Fibroblast of lung (primary cell): ENCODE data around the gene AMBP. TPM values are rescaled to one million over a fixed set of nuclear protein-coding genes. Genes with fewer than 3 reads are reported as not detected.

Source experiments
- DNase-seq, 2 donors: peaks; one replicate each; pipeline versions ENCODE4 v3.0.0 to v3.0.0-alpha.2; 2010; ENCODE audit warnings: low read depth in 2 of 2
- H2AFZ ChIP-seq: 2 replicates; pipeline ENCODE4 v1.5.1; 2012; ENCODE audit warnings: low read length, control low read depth, inconsistent platforms
- H3K27ac ChIP-seq: 2 replicates; pipeline ENCODE4 v1.5.1; 2011; ENCODE audit warnings: low read length, control low read depth; ENCODE audit not compliant: insufficient read depth
- H3K27me3 ChIP-seq: 2 replicates; pipeline ENCODE4 v1.5.1; 2011; ENCODE audit warnings: mild to moderate bottlenecking, low read length; ENCODE audit not compliant: control insufficient read depth, insufficient read depth
- H3K36me3 ChIP-seq: 2 replicates; pipeline ENCODE4 v1.5.1; 2011; ENCODE audit warnings: low read length; ENCODE audit not compliant: control insufficient read depth, insufficient read depth
- H3K4me1 ChIP-seq: 2 replicates; pipeline ENCODE4 v1.5.1; 2011; ENCODE audit warnings: low read length; ENCODE audit not compliant: control insufficient read depth, insufficient read depth; ENCODE audit errors: extremely low read depth
- H3K4me2 ChIP-seq: 2 replicates; pipeline ENCODE4 v1.5.1; 2011; ENCODE audit warnings: low read length, control low read depth; ENCODE audit not compliant: insufficient read depth; ENCODE audit errors: extremely low read depth
- H3K4me3 ChIP-seq, 4 experiments: fragments of 200-600 bp in 1 of 4; sonication (generic) in 1 of 4; replicated peaks in 1 of 4; 2 replicates each; pipeline ENCODE4 v1.5.1; 2011 to 2016; ENCODE audit warnings: low read length in 4 of 4, low read depth in 3 of 4, mild to moderate bottlenecking in 3 of 4, control low read depth in 2 of 4, inconsistent platforms in 1 of 4, mixed read lengths in 1 of 4; ENCODE audit not compliant: insufficient read depth in 1 of 4; ENCODE audit errors: control extremely low read depth in 1 of 4
- H3K79me2 ChIP-seq: 2 replicates; pipeline ENCODE4 v1.5.1; 2012; ENCODE audit warnings: mild to moderate bottlenecking, low read length, inconsistent platforms; ENCODE audit not compliant: control insufficient read depth, insufficient read depth
- H3K9ac ChIP-seq: 2 replicates; pipeline ENCODE4 v1.5.1; 2011; ENCODE audit warnings: mild to moderate bottlenecking, low read length, control low read depth; ENCODE audit not compliant: insufficient read depth
- H3K9me3 ChIP-seq: 2 replicates; pipeline ENCODE4 v1.5.1; 2012; ENCODE audit warnings: low read depth, low read length; ENCODE audit not compliant: control insufficient read depth, insufficient read depth
- H4K20me1 ChIP-seq: 2 replicates; pipeline ENCODE4 v1.5.1; 2011; ENCODE audit warnings: low read length; ENCODE audit not compliant: control insufficient read depth, insufficient read depth; ENCODE audit errors: extremely low read depth
- EZH2 ChIP-seq: IDR thresholded peaks from 2 replicates; pipeline ENCODE4 v1.5.1; 2012; ENCODE audit warnings: low read length, control low read depth, mild to moderate bottlenecking; ENCODE audit errors: missing control alignments
- polyA plus RNA-seq, 2 donors: library from polyadenylated mRNA; depleted of rRNA in 1 of 2; stranded (reverse) in 1 of 2; unstranded in 1 of 2; fragments of >200 nt; gene quantifications; 2 replicates each; pipeline ENCODE4 v1.2.1, GENCODE V29; 2011 to 2012; ENCODE audit warnings: missing spikeins in 1 of 2
- total RNA-seq: library from RNA; depleted of rRNA; stranded (reverse); fragments of >200 nt; gene quantifications from 2 replicates; pipeline ENCODE4 v1.2.1, GENCODE V29; 2014
- TF ChIP-seq, protein P1 (sequence below), 2 donors: IDR thresholded peaks in 1 of 2; conservative IDR thresholded peaks in 1 of 2; 1 replicate in 1 of 2; 2 replicates in 1 of 2; pipeline ENCODE4 v1.5.1; 2011 to 2012; ENCODE audit warnings: low read length in 2 of 2, control low read depth in 1 of 2, inconsistent platforms in 1 of 2, low read depth in 1 of 2, mild to moderate bottlenecking in 1 of 2

The AMBP gene
- total and polyA plus RNA-seq, 2 donors (not counting 1 experiment from before 2014, with no cell fraction given): 0.07 to 0.17 TPM

DNA sequence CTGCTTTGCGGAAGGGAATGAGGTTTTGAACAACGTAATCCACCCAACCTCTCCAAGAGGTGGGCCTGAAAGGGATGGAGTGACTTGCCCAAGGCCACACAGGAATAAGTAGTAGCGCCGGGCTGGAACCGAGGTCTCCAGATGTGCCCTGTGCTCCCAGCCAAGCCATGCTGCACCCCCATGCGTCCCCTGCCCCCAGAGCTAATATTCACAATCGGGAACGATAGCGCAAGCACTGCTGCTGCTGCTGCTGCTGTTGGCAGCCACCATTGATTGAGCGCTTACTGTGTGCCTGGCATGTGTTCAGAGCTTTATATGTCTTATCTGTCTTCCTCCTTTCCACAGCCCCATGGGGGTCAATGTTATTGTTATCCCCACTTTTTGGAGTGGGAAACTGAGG lies 43.9 kb downstream of the AMBP start:
- no peaks in the 10 kb centered on the region for H3K27me3 ChIP-seq
- no peaks in the 10 kb centered on the region for H3K9me3 ChIP-seq
- H3K4me2 ChIP-seq: no peak overlapping the region
- TF ChIP-seq, protein P1, sequence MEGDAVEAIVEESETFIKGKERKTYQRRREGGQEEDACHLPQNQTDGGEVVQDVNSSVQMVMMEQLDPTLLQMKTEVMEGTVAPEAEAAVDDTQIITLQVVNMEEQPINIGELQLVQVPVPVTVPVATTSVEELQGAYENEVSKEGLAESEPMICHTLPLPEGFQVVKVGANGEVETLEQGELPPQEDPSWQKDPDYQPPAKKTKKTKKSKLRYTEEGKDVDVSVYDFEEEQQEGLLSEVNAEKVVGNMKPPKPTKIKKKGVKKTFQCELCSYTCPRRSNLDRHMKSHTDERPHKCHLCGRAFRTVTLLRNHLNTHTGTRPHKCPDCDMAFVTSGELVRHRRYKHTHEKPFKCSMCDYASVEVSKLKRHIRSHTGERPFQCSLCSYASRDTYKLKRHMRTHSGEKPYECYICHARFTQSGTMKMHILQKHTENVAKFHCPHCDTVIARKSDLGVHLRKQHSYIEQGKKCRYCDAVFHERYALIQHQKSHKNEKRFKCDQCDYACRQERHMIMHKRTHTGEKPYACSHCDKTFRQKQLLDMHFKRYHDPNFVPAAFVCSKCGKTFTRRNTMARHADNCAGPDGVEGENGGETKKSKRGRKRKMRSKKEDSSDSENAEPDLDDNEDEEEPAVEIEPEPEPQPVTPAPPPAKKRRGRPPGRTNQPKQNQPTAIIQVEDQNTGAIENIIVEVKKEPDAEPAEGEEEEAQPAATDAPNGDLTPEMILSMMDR (conservative IDR thresholded peaks at IDR 0.05 in 1 of 2, IDR thresholded peaks at IDR 0.05 in 1 of 2; ENCODE audit: low read depth in 1 of 2, low read length in 2 of 2): no peak
- TF ChIP-seq EZH2: no peak
- no peak overlapping the region for H3K4me3 ChIP-seq
- H3K9ac ChIP-seq: no peak overlapping the region
- H3K79me2 ChIP-seq: no peaks in the 10 kb centered on the region
- no peak overlapping the region for H2AFZ ChIP-seq
- H3K4me1 ChIP-seq: no peaks in the 10 kb centered on the region
- H4K20me1 ChIP-seq: no peaks in the 10 kb centered on the region
- DNase-seq: no peak
- peaks cover 22% of the 10 kb centered on the region for H3K36me3 ChIP-seq
- H3K27ac ChIP-seq: no peak overlapping the region

DNA sequence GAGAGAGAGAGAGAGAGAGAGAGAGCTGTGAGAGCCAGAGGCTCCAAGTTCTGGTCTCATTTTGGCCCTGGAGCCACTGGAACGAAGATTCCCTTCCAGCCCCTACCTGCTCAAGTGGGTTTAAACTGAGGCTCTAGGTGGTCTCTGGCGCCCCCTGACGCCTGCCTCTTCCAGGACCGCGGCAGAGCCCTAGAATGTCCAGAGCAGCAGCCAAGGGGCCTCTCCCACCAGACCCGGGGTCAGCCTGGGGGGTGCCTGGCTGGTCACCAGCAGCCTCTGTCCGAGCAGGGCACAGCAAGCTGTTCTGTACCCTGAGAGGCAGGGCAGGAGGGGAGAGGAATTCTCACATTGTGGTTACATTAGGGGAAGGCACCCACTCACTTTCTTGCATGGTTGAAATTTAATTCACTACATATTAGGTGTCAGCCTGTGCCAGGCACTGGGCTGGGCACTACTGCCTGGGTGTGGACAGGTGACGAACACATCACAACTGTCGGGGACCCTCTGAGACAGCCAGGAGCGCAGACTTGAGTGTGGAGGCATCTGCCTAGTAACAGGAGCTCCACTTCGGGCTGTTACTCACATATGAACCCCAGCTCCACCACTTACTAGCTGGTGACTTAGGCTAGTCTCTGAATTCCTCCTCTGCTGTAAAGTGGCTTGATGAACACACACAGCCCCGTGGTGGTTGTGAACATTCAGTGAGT lies 44.5 kb downstream of the AMBP start:
- Histone ChIP-seq H4K20me1 (no peaks in the 10 kb centered on the region), H3K9me3 (no peaks in the 10 kb centered on the region), H3K4me3 (no peak overlapping the region), H3K27me3 (no peaks in the 10 kb centered on the region), H2AFZ (no peak overlapping the region), H3K36me3 (peaks cover 22% of the 10 kb centered on the region), H3K27ac (no peak overlapping the region), H3K79me2 (no peaks in the 10 kb centered on the region), H3K4me2 (no peak overlapping the region), H3K9ac (no peak overlapping the region), H3K4me1 (no peaks in the 10 kb centered on the region)
- no peak for TF ChIP-seq EZH2
- TF ChIP-seq, protein P1 (conservative IDR thresholded peaks at IDR 0.05 in 1 of 2, IDR thresholded peaks at IDR 0.05 in 1 of 2; ENCODE audit: low read depth in 1 of 2, low read length in 2 of 2): peak; percentile 36 to 54
- DNase-seq: peak; percentile 8 to 27

DNA sequence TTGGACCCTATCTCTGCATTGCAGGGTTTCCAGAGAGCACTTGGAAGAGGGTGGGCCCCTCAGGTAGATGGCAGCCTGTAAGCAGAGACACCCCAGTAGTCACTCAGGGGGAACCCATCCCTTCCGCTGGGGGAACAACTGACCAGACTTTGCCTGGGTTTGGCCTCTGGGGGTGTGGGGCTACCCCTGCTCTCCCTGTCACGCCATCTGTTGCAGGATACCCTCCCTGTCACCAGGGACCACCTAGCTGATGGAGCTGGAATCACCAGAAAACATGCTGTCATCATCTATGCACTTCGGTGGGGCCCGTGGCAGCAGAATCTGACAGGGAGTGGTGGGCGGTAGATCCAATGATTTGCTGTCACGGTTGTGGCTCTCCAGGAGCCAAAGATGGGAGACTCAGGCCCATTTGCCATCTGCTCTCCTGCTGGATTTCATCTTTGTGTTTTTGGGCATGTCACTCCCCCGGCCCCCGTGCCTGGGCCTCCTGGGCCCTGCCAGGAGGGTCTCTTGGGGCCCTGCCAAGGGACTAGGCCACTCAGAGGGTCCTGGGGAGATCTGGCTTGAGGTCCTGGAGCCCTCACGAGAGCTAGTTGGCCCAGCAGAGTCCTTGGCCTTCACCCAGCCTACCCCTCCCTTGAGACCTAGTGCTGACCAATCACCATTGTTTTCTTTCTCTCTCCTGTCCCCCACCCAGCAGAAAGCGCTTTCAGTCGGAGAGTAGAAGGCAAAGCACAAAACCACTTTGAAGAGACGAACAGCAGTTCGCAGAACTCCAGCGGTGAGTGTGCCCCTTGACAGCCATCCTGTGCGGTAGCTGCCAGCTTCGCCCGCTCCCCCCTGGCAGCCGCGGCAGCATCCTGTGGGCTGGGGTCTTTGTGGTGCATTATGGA lies 45.9 kb downstream of the AMBP start:
- Histone ChIP-seq H4K20me1 (no peaks in the 10 kb centered on the region), H2AFZ (no peak overlapping the region), H3K9me3 (no peaks in the 10 kb centered on the region), H3K4me2 (no peak overlapping the region), H3K4me3 (no peak overlapping the region), H3K4me1 (no peaks in the 10 kb centered on the region), H3K36me3 (peaks cover 20% of the 10 kb centered on the region), H3K79me2 (no peaks in the 10 kb centered on the region), H3K9ac (no peak overlapping the region), H3K27ac (no peak overlapping the region), H3K27me3 (no peaks in the 10 kb centered on the region)
- TF ChIP-seq, protein P1 (conservative IDR thresholded peaks at IDR 0.05 in 1 of 2, IDR thresholded peaks at IDR 0.05 in 1 of 2; ENCODE audit: low read depth in 1 of 2, low read length in 2 of 2): no peak
- no peak for TF ChIP-seq EZH2
- no peak for DNase-seq
